ENCODE data around the gene MYO16.

MYO16 gene

GRCh38 chr13:109012115-109012514 lies 382.7 kb downstream of the MYO16 start:
- H3K4me3 ChIP-seq (ENCODE audit: low read length): no peak overlapping the region
- no peak for TF ChIP-seq ZNF274 (IDR thresholded peaks at IDR 0.05; ENCODE audit: low read depth, low read length)

GRCh38 chr13:109021558-109021957 lies 392.1 kb downstream of the MYO16 start:
- no peak for TF ChIP-seq ZNF274 (IDR thresholded peaks at IDR 0.05; ENCODE audit: low read depth, low read length)
- H3K4me3 ChIP-seq (ENCODE audit: low read length): no peak overlapping the region

GRCh38 chr13:109024611-109025010 lies 395.2 kb downstream of the MYO16 start:
- H3K4me3 ChIP-seq (ENCODE audit: low read length): no peak overlapping the region
- TF ChIP-seq ZNF274 (IDR thresholded peaks at IDR 0.05; ENCODE audit: low read depth, low read length): no peak

GRCh38 chr13:109026266-109026665 lies 396.9 kb downstream of the MYO16 start:
- TF ChIP-seq ZNF274 (IDR thresholded peaks at IDR 0.05; ENCODE audit: low read depth, low read length): no peak
- H3K4me3 ChIP-seq (ENCODE audit: low read length): no peak overlapping the region

- no peak for TF ChIP-seq ZNF274 (IDR thresholded peaks at IDR 0.05; ENCODE audit: low read depth, low read length)
- H3K4me3 ChIP-seq (ENCODE audit: low read length): no peak overlapping the region
Observed at GRCh38 chr13:109028624-109029023, 399.2 kb downstream of the MYO16 start.

- no peak for TF ChIP-seq ZNF274 (IDR thresholded peaks at IDR 0.05; ENCODE audit: low read depth, low read length)
- H3K4me3 ChIP-seq (ENCODE audit: low read length): no peak overlapping the region
Observed at GRCh38 chr13:109033090-109033489, 403.7 kb downstream of the MYO16 start.

- no peak overlapping the region for H3K4me3 ChIP-seq (ENCODE audit: low read length)
- no peak for TF ChIP-seq ZNF274 (IDR thresholded peaks at IDR 0.05; ENCODE audit: low read depth, low read length)
Observed at GRCh38 chr13:109036078-109036780, 406.8 kb downstream of the MYO16 start.

- no peak overlapping the region for H3K4me3 ChIP-seq (ENCODE audit: low read length)
- TF ChIP-seq ZNF274 (IDR thresholded peaks at IDR 0.05; ENCODE audit: low read depth, low read length): no peak
Observed at GRCh38 chr13:109043636-109044035, 414.2 kb downstream of the MYO16 start.

- no peak for TF ChIP-seq ZNF274 (IDR thresholded peaks at IDR 0.05; ENCODE audit: low read depth, low read length)
- no peak overlapping the region for H3K4me3 ChIP-seq (ENCODE audit: low read length)
Observed at GRCh38 chr13:109055850-109056249, 426.4 kb downstream of the MYO16 start.

GRCh38 chr13:109058087-109058486 lies 428.7 kb downstream of the MYO16 start:
- no peak overlapping the region for H3K4me3 ChIP-seq (ENCODE audit: low read length)
- no peak for TF ChIP-seq ZNF274 (IDR thresholded peaks at IDR 0.05; ENCODE audit: low read depth, low read length)

GRCh38 chr13:109072505-109072904 lies 443.1 kb downstream of the MYO16 start:
- TF ChIP-seq ZNF274 (IDR thresholded peaks at IDR 0.05; ENCODE audit: low read depth, low read length): no peak
- H3K4me3 ChIP-seq (ENCODE audit: low read length): no peak overlapping the region

- no peak overlapping the region for H3K4me3 ChIP-seq (ENCODE audit: low read length)
- no peak for TF ChIP-seq ZNF274 (IDR thresholded peaks at IDR 0.05; ENCODE audit: low read depth, low read length)
Observed at GRCh38 chr13:109074436-109074835, 445.0 kb downstream of the MYO16 start.

GRCh38 chr13:109074853-109075252 lies 445.4 kb downstream of the MYO16 start:
- no peak overlapping the region for H3K4me3 ChIP-seq (ENCODE audit: low read length)
- no peak for TF ChIP-seq ZNF274 (IDR thresholded peaks at IDR 0.05; ENCODE audit: low read depth, low read length)

- no peak overlapping the region for H3K4me3 ChIP-seq (ENCODE audit: low read length)
- TF ChIP-seq ZNF274 (IDR thresholded peaks at IDR 0.05; ENCODE audit: low read depth, low read length): no peak
Observed at GRCh38 chr13:109087916-109088623, 458.7 kb downstream of the MYO16 start.

GRCh38 chr13:109088624-109088917 lies 459.2 kb downstream of the MYO16 start:
- no peak for TF ChIP-seq ZNF274 (IDR thresholded peaks at IDR 0.05; ENCODE audit: low read depth, low read length)
- no peak overlapping the region for H3K4me3 ChIP-seq (ENCODE audit: low read length)

Data from GM08714 (cell line).